ENCODE results near the gene KCNT2. TPM values are rescaled to one million over a fixed set of nuclear protein-coding genes. Genes with fewer than 3 reads are reported as not detected.

Gene KCNT2
- polyA plus RNA-seq, 4 donors: 0.27 to 1.2 (median 0.61) TPM; not detected in 1

DNA sequence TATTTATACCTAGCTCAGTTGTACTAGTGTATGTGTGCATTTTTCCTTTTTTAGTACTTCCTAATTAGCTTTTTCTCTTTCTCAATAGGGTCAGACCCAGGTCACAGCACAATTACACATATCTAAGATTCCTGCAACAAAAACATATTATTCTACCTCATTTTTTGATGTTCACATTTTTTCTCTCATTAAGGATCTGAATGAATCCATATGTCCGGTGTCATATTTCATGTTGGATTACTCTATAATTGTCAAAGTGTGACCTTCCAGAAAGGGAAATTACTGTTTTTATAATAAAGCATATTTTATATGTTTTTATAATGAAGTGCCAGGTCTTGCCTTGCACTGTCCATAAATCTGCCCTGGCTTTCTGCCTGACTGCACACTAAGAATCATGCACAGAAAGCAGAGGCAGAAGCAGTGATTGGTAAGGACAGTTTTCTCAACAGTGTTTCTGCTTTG, 143.7 kb downstream of the KCNT2 start:
- Histone ChIP-seq H3K36me3 (ENCODE audit: control insufficient read depth in 3 of 3, insufficient read depth in 2 of 3, low read depth in 1 of 3, low read length in 3 of 3) (no peaks in the 10 kb centered on the region), H3K27me3 (ENCODE audit: control insufficient read depth in 3 of 3, insufficient read depth in 3 of 3, low read length in 3 of 3) (no peaks in the 10 kb centered on the region), H3K9me3 (ENCODE audit: control insufficient read depth in 2 of 2, insufficient read depth in 1 of 2, low read depth in 1 of 2, low read length in 1 of 2) (no peaks in the 10 kb centered on the region), H3K4me1 (ENCODE audit: control insufficient read depth in 3 of 3, insufficient read depth in 2 of 3, low read depth in 1 of 3, low read length in 2 of 3) (no peaks in the 10 kb centered on the region), H3K4me3 (ENCODE audit: low read depth in 1 of 3, low read length in 3 of 3) (no peak overlapping the region), H3K27ac (ENCODE audit: low read depth in 1 of 3, low read length in 2 of 3) (no peak overlapping the region)
- FAIRE-seq (no peak), DNase-seq (no peak)
- 86 to 95% (median 91%) methylated on average over 1 of the region's 1 CpG for WGBS, 3 donors

DNA sequence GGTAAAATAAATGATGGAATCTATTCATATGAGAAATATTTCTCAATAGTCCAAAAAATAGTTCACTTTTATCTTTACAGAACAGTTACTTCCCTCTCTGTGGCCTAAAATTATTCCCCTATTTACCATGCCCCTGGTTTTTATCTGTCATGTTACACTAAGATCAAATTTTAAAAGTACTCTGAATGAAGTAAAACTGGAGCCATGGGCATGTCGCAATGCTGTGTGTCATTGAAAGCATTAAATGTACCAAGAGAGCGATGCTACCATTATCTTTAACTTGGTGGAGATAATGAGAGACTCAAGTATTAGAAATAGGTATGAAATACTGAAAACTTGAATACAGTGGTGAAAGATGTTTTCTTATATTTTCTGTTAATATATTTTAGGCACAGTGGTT, 146.2 kb downstream of the KCNT2 start:
- 88 to 94% (median 92%) methylated on average over 2 of the region's 2 CpGs for WGBS, 3 donors
- FAIRE-seq (no peak), DNase-seq (no peak)
- no peaks in the 10 kb centered on the region for H3K27me3 ChIP-seq (ENCODE audit: control insufficient read depth in 3 of 3, insufficient read depth in 3 of 3, low read length in 3 of 3)
- H3K36me3 ChIP-seq (ENCODE audit: control insufficient read depth in 3 of 3, insufficient read depth in 2 of 3, low read depth in 1 of 3, low read length in 3 of 3): no peaks in the 10 kb centered on the region
- no peaks in the 10 kb centered on the region for H3K9me3 ChIP-seq (ENCODE audit: control insufficient read depth in 2 of 2, insufficient read depth in 1 of 2, low read depth in 1 of 2, low read length in 1 of 2)
- no peaks in the 10 kb centered on the region for H3K4me1 ChIP-seq (ENCODE audit: control insufficient read depth in 3 of 3, insufficient read depth in 2 of 3, low read depth in 1 of 3, low read length in 2 of 3)
- H3K27ac ChIP-seq (ENCODE audit: low read depth in 1 of 3, low read length in 2 of 3): no peak overlapping the region
- no peak overlapping the region for H3K4me3 ChIP-seq (ENCODE audit: low read depth in 1 of 3, low read length in 3 of 3)

DNA sequence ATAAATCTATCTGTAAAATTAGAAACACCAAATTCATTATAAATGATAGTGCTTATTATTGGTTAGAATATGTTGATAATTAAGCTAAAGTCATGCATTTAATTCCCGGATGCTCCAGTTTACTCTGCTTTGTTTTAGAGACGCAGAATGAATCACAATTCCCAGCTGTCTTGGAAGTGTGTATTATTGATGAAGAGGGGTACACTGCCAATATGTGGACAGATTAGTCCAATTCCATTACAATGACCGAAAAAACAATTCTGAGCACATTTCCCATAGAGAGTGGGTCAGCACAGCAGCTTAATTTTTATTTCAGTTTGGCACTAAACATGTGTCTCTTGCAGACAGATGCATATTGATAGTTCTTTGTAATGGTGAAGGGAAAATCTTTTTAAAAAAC, 146.7 kb downstream of the KCNT2 start:
- Histone ChIP-seq H3K36me3 (ENCODE audit: control insufficient read depth in 3 of 3, insufficient read depth in 2 of 3, low read depth in 1 of 3, low read length in 3 of 3) (no peaks in the 10 kb centered on the region), H3K27ac (ENCODE audit: low read depth in 1 of 3, low read length in 2 of 3) (no peak overlapping the region), H3K9me3 (ENCODE audit: control insufficient read depth in 2 of 2, insufficient read depth in 1 of 2, low read depth in 1 of 2, low read length in 1 of 2) (no peaks in the 10 kb centered on the region), H3K4me1 (ENCODE audit: control insufficient read depth in 3 of 3, insufficient read depth in 2 of 3, low read depth in 1 of 3, low read length in 2 of 3) (no peaks in the 10 kb centered on the region), H3K27me3 (ENCODE audit: control insufficient read depth in 3 of 3, insufficient read depth in 3 of 3, low read length in 3 of 3) (no peaks in the 10 kb centered on the region), H3K4me3 (ENCODE audit: low read depth in 1 of 3, low read length in 3 of 3) (no peak overlapping the region)
- FAIRE-seq (no peak), DNase-seq (no peak)
- 66 to 85% (median 85%) methylated on average over 3 of the region's 3 CpGs for WGBS, 3 donors

GRCh38 chr1:196459383-196459782, 148.9 kb downstream of the KCNT2 start:
- no peaks in the 10 kb centered on the region for H3K4me1 ChIP-seq (ENCODE audit: control insufficient read depth in 3 of 3, insufficient read depth in 2 of 3, low read depth in 1 of 3, low read length in 2 of 3)
- no peaks in the 10 kb centered on the region for H3K27me3 ChIP-seq (ENCODE audit: control insufficient read depth in 3 of 3, insufficient read depth in 3 of 3, low read length in 3 of 3)
- H3K9me3 ChIP-seq (ENCODE audit: control insufficient read depth in 2 of 2, insufficient read depth in 1 of 2, low read depth in 1 of 2, low read length in 1 of 2): no peaks in the 10 kb centered on the region
- H3K27ac ChIP-seq (ENCODE audit: low read depth in 1 of 3, low read length in 2 of 3): no peak overlapping the region
- DNase-seq (no peak), FAIRE-seq (no peak)
- no peaks in the 10 kb centered on the region for H3K36me3 ChIP-seq (ENCODE audit: control insufficient read depth in 3 of 3, insufficient read depth in 2 of 3, low read depth in 1 of 3, low read length in 3 of 3)
- 73 to 90% (median 80%) methylated on average over 1 of the region's 1 CpG for WGBS, 3 donors
- H3K4me3 ChIP-seq (ENCODE audit: low read depth in 1 of 3, low read length in 3 of 3): no peak overlapping the region

DNA sequence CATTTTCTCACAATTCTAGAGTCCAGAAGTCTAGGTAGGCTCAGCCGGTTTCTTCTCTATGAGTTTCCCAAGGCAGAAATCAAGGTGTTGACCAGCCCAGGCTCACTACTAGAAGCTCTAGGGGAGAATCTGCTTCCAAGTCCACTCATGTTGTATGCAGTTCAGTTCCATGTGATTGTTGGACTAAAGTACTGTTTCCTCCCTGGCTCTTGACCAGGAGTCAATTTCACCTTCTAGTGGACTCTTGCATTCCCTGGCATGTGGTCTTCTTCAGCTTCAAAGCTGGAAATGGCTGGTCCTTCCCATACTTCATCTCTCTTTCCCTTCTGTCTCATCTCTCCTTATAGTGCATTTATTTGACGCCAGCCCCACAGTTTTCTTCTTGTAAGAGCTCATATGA, 153.4 kb downstream of the KCNT2 start:
- H3K4me3 ChIP-seq (ENCODE audit: low read depth in 1 of 3, low read length in 3 of 3): no peak overlapping the region
- DNase-seq (no peak), FAIRE-seq (no peak)
- no peak overlapping the region for H3K27ac ChIP-seq (ENCODE audit: low read depth in 1 of 3, low read length in 2 of 3)
- H3K36me3 ChIP-seq (ENCODE audit: control insufficient read depth in 3 of 3, insufficient read depth in 2 of 3, low read depth in 1 of 3, low read length in 3 of 3): no peaks in the 10 kb centered on the region
- no peaks in the 10 kb centered on the region for H3K4me1 ChIP-seq (ENCODE audit: control insufficient read depth in 3 of 3, insufficient read depth in 2 of 3, low read depth in 1 of 3, low read length in 2 of 3)
- no peaks in the 10 kb centered on the region for H3K9me3 ChIP-seq (ENCODE audit: control insufficient read depth in 2 of 2, insufficient read depth in 1 of 2, low read depth in 1 of 2, low read length in 1 of 2)
- 94 to 98% (median 97%) methylated on average over 2 of the region's 2 CpGs for WGBS, 3 donors
- H3K27me3 ChIP-seq (ENCODE audit: control insufficient read depth in 3 of 3, insufficient read depth in 3 of 3, low read length in 3 of 3): no peaks in the 10 kb centered on the region

GRCh38 chr1:196451103-196451502, 157.1 kb downstream of the KCNT2 start:
- no peaks in the 10 kb centered on the region for H3K9me3 ChIP-seq (ENCODE audit: control insufficient read depth in 2 of 2, insufficient read depth in 1 of 2, low read depth in 1 of 2, low read length in 1 of 2)
- DNase-seq (no peak), FAIRE-seq (no peak)
- H3K4me1 ChIP-seq (ENCODE audit: control insufficient read depth in 3 of 3, insufficient read depth in 2 of 3, low read depth in 1 of 3, low read length in 2 of 3): no peaks in the 10 kb centered on the region
- no peaks in the 10 kb centered on the region for H3K36me3 ChIP-seq (ENCODE audit: control insufficient read depth in 3 of 3, insufficient read depth in 2 of 3, low read depth in 1 of 3, low read length in 3 of 3)
- no peak overlapping the region for H3K27ac ChIP-seq (ENCODE audit: low read depth in 1 of 3, low read length in 2 of 3)
- WGBS, 3 donors: 71 to 90% (median 82%) methylated on average over 5 of the region's 5 CpGs
- H3K27me3 ChIP-seq (ENCODE audit: control insufficient read depth in 3 of 3, insufficient read depth in 3 of 3, low read length in 3 of 3): no peaks in the 10 kb centered on the region
- no peak overlapping the region for H3K4me3 ChIP-seq (ENCODE audit: low read depth in 1 of 3, low read length in 3 of 3)

- no peaks in the 10 kb centered on the region for H3K9me3 ChIP-seq (ENCODE audit: control insufficient read depth in 2 of 2, insufficient read depth in 1 of 2, low read depth in 1 of 2, low read length in 1 of 2)
- WGBS, 3 donors: 44 to 57% (median 55%) methylated on average over 4 of the region's 4 CpGs
- no peak overlapping the region for H3K4me3 ChIP-seq (ENCODE audit: low read depth in 1 of 3, low read length in 3 of 3)
- no peak for DNase-seq
- no peak overlapping the region for H3K27ac ChIP-seq (ENCODE audit: low read depth in 1 of 3, low read length in 2 of 3)
- no peak for FAIRE-seq
- no peaks in the 10 kb centered on the region for H3K27me3 ChIP-seq (ENCODE audit: control insufficient read depth in 3 of 3, insufficient read depth in 3 of 3, low read length in 3 of 3)
- H3K4me1 ChIP-seq (ENCODE audit: control insufficient read depth in 3 of 3, insufficient read depth in 2 of 3, low read depth in 1 of 3, low read length in 2 of 3): no peaks in the 10 kb centered on the region
- H3K36me3 ChIP-seq (ENCODE audit: control insufficient read depth in 3 of 3, insufficient read depth in 2 of 3, low read depth in 1 of 3, low read length in 3 of 3): no peaks in the 10 kb centered on the region
Observed at GRCh38 chr1:196450143-196451095, 157.8 kb downstream of the KCNT2 start.

DNA sequence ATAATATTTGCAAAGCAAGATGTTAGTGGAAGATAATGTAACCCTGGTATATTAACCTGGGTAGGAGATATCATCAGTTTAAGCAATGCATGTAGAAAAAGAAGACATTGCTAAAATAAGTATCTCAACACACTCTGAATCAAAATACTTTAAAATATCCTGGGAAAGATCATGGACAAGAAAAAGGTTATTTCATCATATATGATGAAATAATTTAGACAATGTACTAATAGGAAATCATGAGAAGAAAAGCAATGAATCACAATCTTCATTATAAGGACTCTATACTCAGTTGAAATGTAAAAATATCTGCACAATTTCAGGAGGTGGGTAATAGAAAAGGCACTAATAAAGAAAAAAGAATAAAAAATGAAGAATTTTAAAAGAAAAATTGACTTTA, 158.8 kb downstream of the KCNT2 start:
- Histone ChIP-seq H3K4me3 (ENCODE audit: low read depth in 1 of 3, low read length in 3 of 3) (no peak overlapping the region), H3K9me3 (ENCODE audit: control insufficient read depth in 2 of 2, insufficient read depth in 1 of 2, low read depth in 1 of 2, low read length in 1 of 2) (no peaks in the 10 kb centered on the region), H3K27ac (ENCODE audit: low read depth in 1 of 3, low read length in 2 of 3) (no peak overlapping the region), H3K27me3 (ENCODE audit: control insufficient read depth in 3 of 3, insufficient read depth in 3 of 3, low read length in 3 of 3) (no peaks in the 10 kb centered on the region), H3K4me1 (ENCODE audit: control insufficient read depth in 3 of 3, insufficient read depth in 2 of 3, low read depth in 1 of 3, low read length in 2 of 3) (no peaks in the 10 kb centered on the region), H3K36me3 (ENCODE audit: control insufficient read depth in 3 of 3, insufficient read depth in 2 of 3, low read depth in 1 of 3, low read length in 3 of 3) (no peaks in the 10 kb centered on the region)
- DNase-seq (no peak), FAIRE-seq (no peak)

GRCh38 chr1:196445775-196446174, 162.5 kb downstream of the KCNT2 start:
- FAIRE-seq (no peak), DNase-seq (no peak)
- Histone ChIP-seq H3K4me1 (ENCODE audit: control insufficient read depth in 3 of 3, insufficient read depth in 2 of 3, low read depth in 1 of 3, low read length in 2 of 3) (no peaks in the 10 kb centered on the region), H3K27me3 (ENCODE audit: control insufficient read depth in 3 of 3, insufficient read depth in 3 of 3, low read length in 3 of 3) (no peaks in the 10 kb centered on the region), H3K4me3 (ENCODE audit: low read depth in 1 of 3, low read length in 3 of 3) (no peak overlapping the region), H3K27ac (ENCODE audit: low read depth in 1 of 3, low read length in 2 of 3) (no peak overlapping the region), H3K36me3 (ENCODE audit: control insufficient read depth in 3 of 3, insufficient read depth in 2 of 3, low read depth in 1 of 3, low read length in 3 of 3) (no peaks in the 10 kb centered on the region), H3K9me3 (ENCODE audit: control insufficient read depth in 2 of 2, insufficient read depth in 1 of 2, low read depth in 1 of 2, low read length in 1 of 2) (no peaks in the 10 kb centered on the region)
- WGBS, 3 donors: 84 to 95% (median 93%) methylated on average over 1 of the region's 1 CpG
